GM20000 (cell line): Measurements from ENCODE around the gene FGD5.
"Not testable (repeated sequence)": the region's sequence is repeated elsewhere in the genome, so short reads cannot be mapped to it uniquely, and the experiment has no call there.

ENCODE experiments used
- DNase-seq: peaks from one replicate; pipeline ENCODE4 v3.0.0; 2012; ENCODE audit warnings: low spot score
- TF ChIP-seq, protein P1 (sequence below): IDR thresholded peaks from 2 replicates; pipeline ENCODE4 v1.5.1; 2012; ENCODE audit warnings: mild to moderate bottlenecking, control low read depth; ENCODE audit errors: extremely low read depth, missing control alignments

FGD5 gene

DNA sequence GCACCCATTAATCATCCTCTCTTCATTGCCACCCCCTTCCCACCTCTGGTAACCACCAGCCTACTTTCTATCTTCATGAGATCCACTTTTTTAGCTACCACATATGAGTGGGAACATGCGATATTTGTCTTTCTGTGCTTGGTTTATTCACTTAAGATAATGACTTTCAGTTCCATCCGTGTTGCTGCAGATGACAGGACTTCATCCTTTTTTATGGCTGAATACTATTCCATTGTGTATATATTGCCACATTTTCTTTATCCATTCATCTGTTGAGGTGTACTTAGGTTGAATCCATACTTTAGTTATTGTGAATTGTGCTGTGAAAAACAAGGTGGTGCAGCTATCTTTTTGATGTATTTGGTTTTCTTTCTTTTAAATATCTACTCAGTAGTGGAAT lies 75.3 kb downstream of the FGD5 start:
- no peak for DNase-seq
- TF ChIP-seq, protein P1, sequence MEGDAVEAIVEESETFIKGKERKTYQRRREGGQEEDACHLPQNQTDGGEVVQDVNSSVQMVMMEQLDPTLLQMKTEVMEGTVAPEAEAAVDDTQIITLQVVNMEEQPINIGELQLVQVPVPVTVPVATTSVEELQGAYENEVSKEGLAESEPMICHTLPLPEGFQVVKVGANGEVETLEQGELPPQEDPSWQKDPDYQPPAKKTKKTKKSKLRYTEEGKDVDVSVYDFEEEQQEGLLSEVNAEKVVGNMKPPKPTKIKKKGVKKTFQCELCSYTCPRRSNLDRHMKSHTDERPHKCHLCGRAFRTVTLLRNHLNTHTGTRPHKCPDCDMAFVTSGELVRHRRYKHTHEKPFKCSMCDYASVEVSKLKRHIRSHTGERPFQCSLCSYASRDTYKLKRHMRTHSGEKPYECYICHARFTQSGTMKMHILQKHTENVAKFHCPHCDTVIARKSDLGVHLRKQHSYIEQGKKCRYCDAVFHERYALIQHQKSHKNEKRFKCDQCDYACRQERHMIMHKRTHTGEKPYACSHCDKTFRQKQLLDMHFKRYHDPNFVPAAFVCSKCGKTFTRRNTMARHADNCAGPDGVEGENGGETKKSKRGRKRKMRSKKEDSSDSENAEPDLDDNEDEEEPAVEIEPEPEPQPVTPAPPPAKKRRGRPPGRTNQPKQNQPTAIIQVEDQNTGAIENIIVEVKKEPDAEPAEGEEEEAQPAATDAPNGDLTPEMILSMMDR, result no peak

DNA sequence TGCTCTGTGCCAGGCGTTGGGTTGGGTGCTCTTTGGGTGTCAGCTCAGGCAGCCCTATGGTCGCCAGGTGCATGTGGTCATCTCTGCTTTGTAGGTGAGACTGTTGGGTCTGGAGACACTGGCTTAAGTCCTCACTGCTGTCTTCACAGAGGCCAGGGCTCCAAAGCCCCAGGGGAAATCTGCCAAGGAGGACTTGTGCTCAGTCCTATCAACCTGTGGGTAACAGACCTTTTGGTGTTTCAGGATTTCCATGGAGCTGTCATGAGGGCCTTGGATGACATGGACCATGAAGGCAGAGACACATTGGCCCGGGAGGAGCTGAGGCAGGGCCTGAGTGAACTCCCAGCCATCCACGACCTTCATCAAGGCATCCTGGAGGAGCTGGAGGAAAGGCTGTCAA lies 78.5 kb downstream of the FGD5 start:
- TF ChIP-seq, protein P1, result no peak
- DNase-seq, result no peak

DNA sequence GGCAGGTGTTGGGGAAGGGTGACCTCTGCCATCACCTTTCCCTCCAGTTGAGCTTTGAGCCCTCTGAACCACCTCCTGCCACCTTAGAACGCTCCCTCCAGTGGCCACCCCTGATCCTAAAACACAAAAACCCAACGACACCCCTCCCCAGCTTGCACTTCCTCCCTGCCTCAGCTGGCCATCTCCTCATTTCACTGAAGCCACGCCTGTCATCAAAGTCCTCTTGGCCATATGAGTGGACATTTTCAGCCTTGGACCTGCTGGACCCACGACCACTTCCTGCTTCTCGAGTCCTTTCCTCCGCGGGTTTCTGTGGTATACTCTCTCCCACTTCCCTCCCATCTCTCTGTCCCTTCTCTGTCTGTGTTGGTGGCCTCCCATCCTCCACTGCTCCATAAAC lies 80.2 kb downstream of the FGD5 start:
- DNase-seq, result no peak
- TF ChIP-seq, protein P1, result no peak

DNA sequence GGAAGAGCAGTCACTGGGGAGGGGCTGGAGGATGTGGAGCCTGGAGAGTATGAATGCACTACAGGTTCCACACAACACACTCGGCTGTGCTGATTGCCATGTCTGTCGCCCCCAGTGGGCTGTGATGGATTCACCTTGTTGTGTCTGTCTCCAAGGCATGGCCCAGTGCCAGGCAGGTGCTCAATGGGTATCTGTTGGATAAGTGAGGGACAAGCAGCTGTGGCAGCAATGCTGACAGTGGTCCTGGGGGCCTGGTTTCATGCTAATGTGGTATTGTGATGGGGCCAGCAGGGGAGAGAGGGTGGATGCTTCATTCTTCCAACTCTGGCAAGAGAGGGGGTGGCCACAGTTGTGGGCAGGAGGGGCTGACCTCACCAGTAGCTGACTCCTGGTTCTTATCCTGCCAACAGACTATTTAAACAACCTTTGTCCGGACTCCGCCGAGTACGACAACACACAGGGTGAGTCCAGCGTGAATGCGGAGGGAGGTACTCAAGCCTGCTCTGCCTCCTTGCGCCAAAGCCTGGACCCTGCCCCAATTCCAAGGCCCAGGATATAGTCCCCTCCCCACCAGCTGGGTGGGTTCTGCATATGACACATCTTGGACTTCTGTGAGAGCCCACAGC lies 81.3 kb downstream of the FGD5 start:
- TF ChIP-seq, protein P1, result no peak
- no peak for DNase-seq

DNA sequence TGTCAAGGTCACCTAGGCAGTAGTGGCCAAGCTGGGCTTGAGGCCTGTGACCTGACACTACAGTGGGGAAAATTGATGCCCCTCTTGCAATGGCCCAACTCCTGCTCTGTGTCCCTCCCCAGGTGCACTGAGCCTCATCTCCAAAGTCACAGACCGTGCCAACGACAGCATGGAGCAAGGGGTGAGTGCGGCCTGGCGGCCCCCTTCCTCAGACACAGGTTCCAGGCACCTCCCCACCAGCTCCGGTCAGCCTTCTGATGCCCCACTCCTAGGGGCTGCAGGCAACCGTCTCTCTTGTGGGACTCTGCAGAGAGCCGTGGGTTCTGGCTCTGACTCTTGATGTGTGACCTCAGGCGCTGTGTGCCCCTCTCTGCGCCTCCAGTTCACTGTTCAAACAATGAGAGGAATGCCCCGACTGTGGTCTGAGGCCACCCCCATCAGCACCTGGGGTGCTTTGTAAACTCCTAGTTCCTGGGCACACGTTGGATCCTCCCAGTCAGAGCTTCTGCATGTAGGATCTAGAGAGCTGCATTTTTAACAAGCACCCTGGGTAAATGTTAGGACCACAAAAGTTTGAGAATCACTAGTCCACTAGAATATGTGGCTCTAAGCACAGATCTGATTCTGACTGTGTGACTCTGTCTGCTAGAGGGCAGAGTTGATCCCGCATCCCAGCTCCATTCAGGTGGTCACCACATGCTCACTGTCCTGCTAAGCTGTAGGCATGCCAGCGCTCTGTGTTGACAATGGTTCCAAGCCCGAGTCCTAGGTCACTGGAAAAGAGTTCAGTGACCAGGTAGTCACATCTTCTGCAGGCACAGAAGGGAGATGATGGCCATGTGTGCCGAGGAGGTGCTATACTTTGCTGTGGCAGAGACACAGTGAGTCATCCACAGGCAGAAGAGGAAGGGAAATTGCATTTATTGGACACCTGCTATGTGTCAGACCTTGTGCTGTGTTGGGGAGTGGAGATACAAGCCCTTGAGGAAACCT lies 82.4 kb downstream of the FGD5 start:
- no peak for DNase-seq
- TF ChIP-seq, protein P1, result no peak

DNA sequence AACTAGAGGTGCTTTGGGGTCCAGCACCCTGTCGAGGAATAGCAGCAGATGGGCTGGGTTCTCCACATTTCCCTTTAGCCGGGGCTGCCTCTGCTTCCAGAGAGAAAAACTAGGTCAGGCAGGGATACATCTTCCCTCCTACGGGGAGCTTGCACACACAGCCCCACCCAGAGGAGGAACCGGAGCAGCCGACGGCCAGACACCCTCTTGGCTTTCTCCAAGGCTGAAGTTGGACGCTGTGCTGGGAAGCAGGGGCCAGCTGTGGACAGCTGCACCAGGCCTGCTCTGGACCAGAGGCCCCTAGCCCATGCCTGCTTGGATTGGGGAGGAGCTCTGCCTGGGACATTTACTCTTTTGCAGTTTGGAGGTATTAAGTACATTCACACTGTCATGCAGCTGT lies 84.0 kb downstream of the FGD5 start:
- TF ChIP-seq, protein P1, result no peak
- DNase-seq, result no peak

DNA sequence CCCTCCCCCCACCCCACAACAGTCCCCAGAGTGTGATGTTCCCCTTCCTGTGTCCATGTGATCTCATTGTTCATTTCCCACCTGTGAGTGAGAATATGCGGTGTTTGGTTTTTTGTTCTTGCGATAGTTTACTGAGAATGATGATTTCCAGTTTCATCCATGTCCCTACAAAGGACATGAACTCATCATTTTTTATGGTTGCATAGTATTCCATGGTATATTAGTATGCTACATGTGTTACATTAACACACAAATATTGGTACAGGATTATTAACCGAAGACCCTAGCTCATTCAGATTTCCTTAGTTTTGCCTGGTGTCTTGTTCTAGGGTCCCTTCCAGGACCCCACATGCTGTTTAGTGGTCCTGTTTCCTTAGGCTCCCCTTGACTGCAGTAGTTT lies 84.7 kb downstream of the FGD5 start:
- not testable (repeated sequence) for DNase-seq
